H1 (cell line): ENCODE data around the gene SRCIN1. TPM values are rescaled to one million over a fixed set of nuclear protein-coding genes. Genes with fewer than 3 reads are reported as not detected.
A peak's percentile ranks its signal among the peaks of the same experiment; 100 is the strongest.

Source experiments
- CTCF ChIA-PET: fragments of 300-600 bp; sonication (Branson Sonifier 250); formaldehyde crosslinking; loops from one replicate; lab custom pipeline; 2021; ENCODE audit not compliant: partially characterized antibody; lab: Charles Lee
- POLR2A ChIA-PET: fragments of 300-600 bp; sonication (Branson Sonifier 250); formaldehyde crosslinking; loops from one replicate; lab custom pipeline; 2021; ENCODE audit warnings: inconsistent platforms; ENCODE audit not compliant: partially characterized antibody; lab: Charles Lee
- DNase-seq, 2 experiments: peaks; one replicate each; pipeline versions ENCODE4 v3.0.0 to v3.0.0-alpha.2; 2010 to 2022; ENCODE audit warnings: low spot score in 2 of 2, low read depth in 1 of 2, mixed read lengths in 1 of 2
- FAIRE-seq: peaks from 2 replicates; lab custom pipeline; 2011; peaks lifted over from hg19 to GRCh38; lab: Jason Lieb, UNC
- H2AFZ ChIP-seq: 2 replicates; pipeline ENCODE4 v1.8.1; 2012; ENCODE audit warnings: low read length, inconsistent platforms
- H2AK5ac ChIP-seq: 2 replicates; pipeline ENCODE4 v1.6.1; 2013; ENCODE audit warnings: low read depth, low read length
- H2BK120ac ChIP-seq: replicated peaks from 2 replicates; pipeline ENCODE3; 2013; ENCODE audit warnings: low read depth, low read length, inconsistent platforms
- H2BK12ac ChIP-seq: 2 replicates; pipeline ENCODE4 v1.6.1; 2013; ENCODE audit warnings: low read depth, low read length
- H2BK15ac ChIP-seq: 2 replicates; pipeline ENCODE4 v1.6.1; 2013; ENCODE audit warnings: low read length
- H2BK20ac ChIP-seq: 2 replicates; pipeline ENCODE4 v1.6.1; 2013; ENCODE audit warnings: low read length
- H2BK5ac ChIP-seq: 2 replicates; pipeline ENCODE4 v1.6.1; 2013; ENCODE audit warnings: low read depth, low read length
- H3K14ac ChIP-seq: 2 replicates; pipeline ENCODE4 v1.6.1; 2013; ENCODE audit warnings: inconsistent platforms; ENCODE audit not compliant: insufficient read length
- H3K18ac ChIP-seq: 2 replicates; pipeline ENCODE4 v1.6.1; 2013; ENCODE audit warnings: low read length; ENCODE audit errors: extremely low read depth
- H3K23ac ChIP-seq: 2 replicates; pipeline ENCODE4 v1.6.1; 2013; ENCODE audit warnings: inconsistent platforms; ENCODE audit not compliant: insufficient read length
- H3K23me2 ChIP-seq: 2 replicates; pipeline ENCODE4 v1.6.1; 2013; ENCODE audit warnings: low read depth, low read length
- H3K27ac ChIP-seq: 2 replicates; pipeline ENCODE4 v1.6.1; 2011; ENCODE audit warnings: low read depth, low read length, inconsistent platforms
- H3K27me3 ChIP-seq, 4 experiments: replicated peaks in 1 of 4; 1 replicate in 1 of 4; 2 replicates in 3 of 4; pipeline versions ENCODE4 v1.6.1 to v1.8.1; 2011 to 2013; ENCODE audit warnings: low read length in 3 of 4, mild to moderate bottlenecking in 3 of 4, inconsistent platforms in 2 of 4, mixed read lengths in 2 of 4, moderate library complexity in 1 of 4; ENCODE audit not compliant: control insufficient read depth in 3 of 4, insufficient read depth in 3 of 4; ENCODE audit errors: extremely low read depth in 1 of 4
- H3K36me3 ChIP-seq, 4 experiments: 2 replicates each; pipeline versions ENCODE4 v1.6.1 to v1.8.1; 2011 to 2013; ENCODE audit warnings: mild to moderate bottlenecking in 4 of 4, low read length in 3 of 4, moderate library complexity in 2 of 4, control low read depth in 1 of 4, inconsistent platforms in 1 of 4; ENCODE audit not compliant: insufficient read depth in 4 of 4, control insufficient read depth in 2 of 4
- H3K4ac ChIP-seq: replicated peaks from 2 replicates; pipeline ENCODE3; 2013; ENCODE audit warnings: low read length, low read depth, mixed read lengths, inconsistent platforms; ENCODE audit not compliant: insufficient read length
- H3K4me1 ChIP-seq, 4 experiments: replicated peaks in 1 of 4; 1 replicate in 1 of 4; 2 replicates in 3 of 4; pipeline versions ENCODE4 v1.6.1 to v1.8.1; 2011 to 2013; ENCODE audit warnings: low read length in 3 of 4, inconsistent platforms in 2 of 4, mixed read lengths in 1 of 4; ENCODE audit not compliant: insufficient read depth in 4 of 4, control insufficient read depth in 3 of 4
- H3K4me2 ChIP-seq, 2 experiments: 2 replicates each; pipeline versions ENCODE4 v1.6.1 to v1.8.1; 2011 to 2013; ENCODE audit warnings: low read depth in 2 of 2, low read length in 2 of 2, control low read depth in 1 of 2, inconsistent platforms in 1 of 2, mild to moderate bottlenecking in 1 of 2; ENCODE audit not compliant: insufficient read depth in 1 of 2
- H3K4me3 ChIP-seq, 4 experiments: fragments of 200-600, 300-600 bp in 1 of 4; sonication (generic), shearing (Covaris generic), sonication (Bioruptor Twin) in 1 of 4; 2 replicates each; pipeline versions ENCODE4 v1.5.1 to v1.8.1; 2011 to 2016; ENCODE audit warnings: low read length in 4 of 4, low read depth in 3 of 4, control low read depth in 2 of 4, inconsistent platforms in 2 of 4, mild to moderate bottlenecking in 2 of 4, mixed read lengths in 1 of 4, moderate library complexity in 1 of 4; ENCODE audit not compliant: insufficient read depth in 2 of 4; ENCODE audit errors: extremely low read depth in 1 of 4
- H3K56ac ChIP-seq: replicated peaks from 2 replicates; pipeline ENCODE3; 2013; ENCODE audit warnings: low read depth, mild to moderate bottlenecking, mixed read lengths, low read length, inconsistent platforms; ENCODE audit not compliant: insufficient read length
- H3K79me1 ChIP-seq: 2 replicates; pipeline ENCODE4 v1.6.1; 2013; ENCODE audit warnings: low read depth, low read length, control low read depth
- H3K79me2 ChIP-seq, 2 experiments: 2 replicates each; pipeline versions ENCODE4 v1.6.1 to v1.8.1; 2012 to 2013; ENCODE audit warnings: low read length in 2 of 2, mild to moderate bottlenecking in 2 of 2, inconsistent platforms in 1 of 2; ENCODE audit not compliant: insufficient read depth in 2 of 2, control insufficient read depth in 1 of 2
- H3K9ac ChIP-seq, 4 experiments: replicated peaks in 1 of 4; 1 replicate in 1 of 4; 2 replicates in 3 of 4; pipeline versions ENCODE4 v1.6.1 to v1.8.1; 2011 to 2013; ENCODE audit warnings: low read depth in 3 of 4, low read length in 3 of 4, control low read depth in 2 of 4, mild to moderate bottlenecking in 2 of 4, moderate library complexity in 2 of 4, inconsistent platforms in 1 of 4; ENCODE audit errors: extremely low read depth in 1 of 4
- H3K9me3 ChIP-seq, 2 experiments: 2 replicates each; pipeline versions ENCODE4 v1.6.1 to v1.8.1; 2012 to 2013; ENCODE audit warnings: mild to moderate bottlenecking in 2 of 2, moderate library complexity in 2 of 2, control low read depth in 1 of 2, inconsistent platforms in 1 of 2, low read depth in 1 of 2, low read length in 1 of 2, mixed read lengths in 1 of 2; ENCODE audit not compliant: insufficient read depth in 2 of 2
- H4K20me1 ChIP-seq, 2 experiments: replicated peaks in 1 of 2; 2 replicates each; pipeline versions ENCODE3 to v1.8.1; 2011 to 2013; ENCODE audit warnings: inconsistent platforms in 2 of 2, low read length in 2 of 2, mild to moderate bottlenecking in 1 of 2; ENCODE audit not compliant: insufficient read depth in 2 of 2, control insufficient read depth in 1 of 2
- H4K5ac ChIP-seq: 2 replicates; pipeline ENCODE4 v1.6.1; 2013; ENCODE audit warnings: low read length, low read depth, mixed read lengths, inconsistent platforms; ENCODE audit not compliant: insufficient read length
- H4K8ac ChIP-seq: 2 replicates; pipeline ENCODE4 v1.8.0; 2013; ENCODE audit warnings: mild to moderate bottlenecking, moderate library complexity, low read length, inconsistent platforms; ENCODE audit not compliant: insufficient read depth; ENCODE audit errors: extremely low read depth
- H4K91ac ChIP-seq: replicated peaks from 2 replicates; pipeline ENCODE3; 2013; ENCODE audit warnings: low read length, mixed read lengths, inconsistent platforms; ENCODE audit not compliant: insufficient read length
- BRCA1 ChIP-seq: IDR thresholded peaks from 2 replicates; pipeline ENCODE4 v1.6.1; 2012; ENCODE audit warnings: low read depth, low read length, improper control_type of control experiment
- EGR1 ChIP-seq: IDR thresholded peaks from 2 replicates; pipeline ENCODE4 v1.6.1; 2011; ENCODE audit warnings: low read depth, low read length, borderline replicate concordance
- GTF2F1 ChIP-seq: IDR thresholded peaks from 2 replicates; pipeline ENCODE4 v1.6.1; 2012; ENCODE audit warnings: low read depth, low read length, improper control_type of control experiment, borderline replicate concordance
- JUND ChIP-seq: IDR thresholded peaks from 2 replicates; pipeline ENCODE4 v1.6.1; 2011; ENCODE audit warnings: mild to moderate bottlenecking, improper control_type of control experiment, low read length
- RAD21 ChIP-seq, 2 experiments: IDR thresholded peaks in 1 of 2; conservative IDR thresholded peaks in 1 of 2; 2 replicates each; pipeline ENCODE4 v1.6.1; 2011; ENCODE audit warnings: low read depth in 2 of 2, low read length in 2 of 2, improper control_type of control experiment in 1 of 2, inconsistent platforms in 1 of 2, mild to moderate bottlenecking in 1 of 2, moderate library complexity in 1 of 2
- RXRA ChIP-seq: IDR thresholded peaks from 2 replicates; pipeline ENCODE4 v1.6.1; 2011; ENCODE audit warnings: low read depth, mild to moderate bottlenecking, low read length, moderate library complexity; ENCODE audit not compliant: insufficient read depth
- SIRT6 ChIP-seq: IDR thresholded peaks from one replicate; pipeline ENCODE4 v1.7.1; 2012; ENCODE audit warnings: low read length, inconsistent platforms
- SRF ChIP-seq: IDR thresholded peaks from 2 replicates; pipeline ENCODE4 v1.6.1; 2011; ENCODE audit warnings: mild to moderate bottlenecking, low read depth, low read length, moderate library complexity
- SUZ12 ChIP-seq: fragments of 200-600 bp; sonication (generic); IDR thresholded peaks from 2 replicates; pipeline ENCODE4 v1.6.1; 2012; ENCODE audit warnings: mild to moderate bottlenecking, inconsistent platforms, low read length, moderate library complexity, mixed read lengths
- TAF1 ChIP-seq: IDR thresholded peaks from 2 replicates; pipeline ENCODE4 v1.6.1; 2011; ENCODE audit warnings: mild to moderate bottlenecking, low read depth, low read length
- TAF7 ChIP-seq: optimal IDR thresholded peaks from 2 replicates; pipeline ENCODE3; 2011; ENCODE audit warnings: low read depth, mild to moderate bottlenecking, inconsistent platforms, low read length, moderate library complexity, borderline replicate concordance
- TBP ChIP-seq: IDR thresholded peaks from 2 replicates; pipeline ENCODE4 v1.6.1; 2011; ENCODE audit warnings: low read depth, low read length, improper control_type of control experiment
- ZNF274 ChIP-seq: IDR thresholded peaks from 2 replicates; pipeline ENCODE4 v1.7.0; 2012; ENCODE audit warnings: low read length, borderline replicate concordance; ENCODE audit errors: extremely low read depth
- WGBS, 2 experiments: shearing (Covaris generic) in 1 of 2; methylation state at CpG; one replicate each; pipeline versions ENCODE4 v1.1.6 to v1.1.7; 2013 to 2015; ENCODE audit warnings: low lambda C conversion rate in 2 of 2, mixed read lengths in 2 of 2, inconsistent platforms in 1 of 2, low coverage in 1 of 2, missing lambda C conversion rate in 1 of 2; ENCODE audit not compliant: insufficient replicate concordance in 2 of 2, insufficient coverage in 1 of 2, insufficient read length in 1 of 2; ENCODE audit errors: extremely low coverage in 1 of 2, missing lambda C conversion rate in 1 of 2; 5-methylcytosine and 5-hydroxymethylcytosine counted together
- polyA plus RNA-seq, 7 experiments: library from polyadenylated mRNA; depleted of rRNA in 3 of 7; stranded (reverse) in 5 of 7; unstranded in 2 of 7; fragments of >200 nt in 5 of 7; fragments of 200-250 nt in 2 of 7; gene quantifications; 1 replicate in 5 of 7; 2 replicates in 1 of 7; 4 replicates in 1 of 7; pipeline versions ENCODE4 v1.2.1 to v1.2.3, GENCODE V29; 2011 to 2013; ENCODE audit warnings: missing spikeins in 2 of 7, mixed read lengths in 2 of 7
- total RNA-seq: library from RNA; stranded (reverse); fragmentation: NEBNext Ultra II Directional; extraction: Animal tissue kit (Norgen Biotek cat#: 25700); gene quantifications from 2 replicates; pipeline ENCODE4 v1.2.1, GENCODE V29; 2021

SRCIN1 gene
- total and polyA plus RNA-seq, 2 of the 8 experiments (the other 6 are each of a cell fraction or from before 2014, with no cell fraction given) = 2.8 to 3.8 TPM

- H2BK20ac ChIP-seq = 0 out of 2 replicates have a peak overlapping the region, but pooled peaks have one; percentile 72
- TF ChIP-seq SRF = no peak
- TF ChIP-seq TBP = no peak
- no peak for TF ChIP-seq SIRT6
- no peak for TF ChIP-seq GTF2F1
- TF ChIP-seq ZNF274 = no peak
- TF ChIP-seq EGR1 = no peak
- TF ChIP-seq SUZ12 = no peak
- no peak for TF ChIP-seq TAF7
- no peak for TF ChIP-seq TAF1
- no peak for TF ChIP-seq JUND
- TF ChIP-seq RAD21 (IDR thresholded peaks at IDR 0.05 in 1 of 2, conservative IDR thresholded peaks at IDR 0.05 in 1 of 2; ENCODE audit: low read depth in 2 of 2, low read length in 2 of 2) = no peak
- no peak for TF ChIP-seq RXRA
- TF ChIP-seq BRCA1 = no peak
Observed at GRCh38 chr17:38620551-38621277, 15.0 kb upstream of the SRCIN1 start.

More at GRCh38 chr17:38620551-38621277, 15.0 kb upstream of the SRCIN1 start:
- H3K27me3 ChIP-seq = no peaks in the 10 kb centered on the region
- H3K79me2 ChIP-seq = no peaks in the 10 kb centered on the region
- POLR2A ChIA-PET = interaction anchor here (1.3 to 4.4 kb wide), 2 partner anchors 11 to 18 kb away, joined by 6 to 19 read pairs; no protein-coding TSS in a partner anchor
- H2AFZ ChIP-seq = no peak overlapping the region
- no peak overlapping the region for H3K14ac ChIP-seq
- no peaks in the 10 kb centered on the region for H3K79me1 ChIP-seq
- no peaks in the 10 kb centered on the region for H3K9me3 ChIP-seq
- H3K56ac ChIP-seq = no peak overlapping the region
- H3K27ac ChIP-seq = no peak overlapping the region
- H3K23ac ChIP-seq = no peak overlapping the region
- H3K4me2 ChIP-seq = no peak overlapping the region
- no peak overlapping the region; the same call in 1 of the 2 replicates for H2BK5ac ChIP-seq
- 93% methylated on average over 12 of the region's 12 CpGs; no CpG with 5 or more reads in 1 of the 2 experiments for WGBS, 2 experiments
- CTCF ChIA-PET = interaction anchor here (0.6 to 30.7 kb wide), 5 partner anchors 15 to 64 kb away, joined by 3 to 795 read pairs (median 3); partner anchors contain the start of genes EPOP and SRCIN1
- no peak for FAIRE-seq
- no peaks in the 10 kb centered on the region for H4K20me1 ChIP-seq
- H3K4me3 ChIP-seq = no peak overlapping the region
- H4K5ac ChIP-seq = no peak overlapping the region
- H2BK12ac ChIP-seq = 0 out of 2 replicates have a peak overlapping the region, but pooled peaks have one; percentile 80
- no peak overlapping the region; the same call in 1 of the 2 replicates for H3K18ac ChIP-seq
- H3K36me3 ChIP-seq = no peaks in the 10 kb centered on the region
- DNase-seq = no peak
- no peak overlapping the region for H2AK5ac ChIP-seq
- H3K4ac ChIP-seq = no peak overlapping the region
- H3K4me1 ChIP-seq = peaks cover 3 to 9% (median 6%) of the 10 kb centered on the region in 4 experiments; a peak in 6 of 7 replicates
- no peak overlapping the region for H4K8ac ChIP-seq
- H2BK15ac ChIP-seq = 0 out of 2 replicates have a peak overlapping the region, but pooled peaks have one; percentile 65
- no peak overlapping the region for H4K91ac ChIP-seq
- H2BK120ac ChIP-seq = no peak overlapping the region
- H3K23me2 ChIP-seq = no peaks in the 10 kb centered on the region
- no peak overlapping the region for H3K9ac ChIP-seq
